A549 (cell line): ENCODE results near the gene C19orf25. TPM values are rescaled to one million over a fixed set of nuclear protein-coding genes. Genes with fewer than 3 reads are reported as not detected.

ENCODE experiments used
- ATAC-seq, 2 experiments: fragments of 200-7000 bp in 1 of 2; fragments of >200 bp in 1 of 2; cut with Nextera tagmentation in 1 of 2; cut with Tn5 transposase in 1 of 2; 3 replicates each; pipeline versions ENCODE4 v1.8.0 to v1.9.1; 2018 to 2020; ENCODE audit warnings: mild to moderate bottlenecking in 1 of 2, moderate library complexity in 1 of 2
- CTCF ChIA-PET: fragments of 300-600 bp; sonication (Branson Sonifier 250); formaldehyde crosslinking; extraction: SDS; loops from one replicate; lab custom pipeline; 2021; ENCODE audit warnings: antibody characterized with exemption, inconsistent platforms; lab: Yijun Ruan, JAX
- POLR2A ChIA-PET: fragments of 350-600 bp; formaldehyde crosslinking; extraction: SDS; loops from one replicate; lab custom pipeline; 2021; ENCODE audit warnings: antibody characterized with exemption, inconsistent platforms; lab: Yijun Ruan, JAX
- DNase-seq, 2 experiments: peaks; one replicate each; pipeline versions ENCODE4 v3.0.0 to v3.0.0-alpha.2; 2011 to 2016; ENCODE audit warnings: low read depth in 1 of 2, low spot score in 1 of 2
- FAIRE-seq: peaks from 2 replicates; lab custom pipeline; 2011; peaks lifted over from hg19 to GRCh38; lab: Jason Lieb, UNC
- H3K27ac ChIP-seq, 2 experiments: fragments of >200 bp; sonication (Bioruptor Twin); formaldehyde crosslinking; 3 replicates each; pipeline ENCODE4 v1.5.1; 2016 to 2017
- H3K4me1 ChIP-seq: fragments of >200 bp; sonication (Bioruptor Twin); formaldehyde crosslinking; 3 replicates; pipeline ENCODE4 v1.6.1; 2016
- H3K4me2 ChIP-seq: fragments of >200 bp; sonication (Bioruptor Twin); formaldehyde crosslinking; 3 replicates; pipeline ENCODE4 v1.6.1; 2016
- H3K4me3 ChIP-seq: fragments of >200 bp; sonication (Bioruptor Twin); formaldehyde crosslinking; 3 replicates; pipeline ENCODE4 v1.5.1; 2016
- H3K9me3 ChIP-seq: fragments of >200 bp; sonication (Bioruptor Twin); formaldehyde crosslinking; 3 replicates; pipeline ENCODE4 v1.6.1; 2016
- BCL3 ChIP-seq: fragments of >200 bp; sonication (Bioruptor Twin); formaldehyde crosslinking; IDR thresholded peaks from 3 replicates; pipeline ENCODE4 v1.6.1; 2016
- CBX2 ChIP-seq: fragments of 200-600 bp; sonication (generic); IDR thresholded peaks from 2 replicates; pipeline ENCODE4 v1.6.1; 2016; ENCODE audit warnings: low read depth, mild to moderate bottlenecking, borderline replicate concordance
- CEBPB ChIP-seq, 2 experiments: fragments of >200 bp in 1 of 2; sonication (Bioruptor Twin) in 1 of 2; formaldehyde crosslinking in 1 of 2; IDR thresholded peaks; 2 replicates each; pipeline ENCODE4 v1.6.1; 2012 to 2016
- CHD2 ChIP-seq: fragments of 150-350 bp; IDR thresholded peaks from 2 replicates; pipeline ENCODE4 v1.6.1; 2014; ENCODE audit warnings: low read length; ENCODE audit not compliant: partially characterized antibody
- E2F6 ChIP-seq: IDR thresholded peaks from 2 replicates; pipeline ENCODE4 v1.6.1; 2012; ENCODE audit warnings: low read depth, borderline replicate concordance
- EP300 ChIP-seq, 2 experiments: fragments of >200 bp; sonication (Bioruptor Twin); formaldehyde crosslinking; IDR thresholded peaks; 2 replicates in 1 of 2; 3 replicates in 1 of 2; pipeline ENCODE4 v1.6.1; 2016 to 2017
- FOSB ChIP-seq: fragments of 250-450 bp; sonication (Bioruptor Pico); IDR thresholded peaks from 2 replicates; pipeline ENCODE4 v1.5.0; 2020; ENCODE audit warnings: mild to moderate bottlenecking, moderate library complexity
- FOSL2 ChIP-seq, 2 experiments: fragments of 450-650 bp in 1 of 2; fragments of >200 bp in 1 of 2; sonication (Bioruptor Twin) in 1 of 2; formaldehyde crosslinking; IDR thresholded peaks; 2 replicates each; pipeline versions ENCODE4 v1.5.0 to v1.6.1; 2016 to 2020; ENCODE audit warnings: mild to moderate bottlenecking in 1 of 2, moderate library complexity in 1 of 2
- GATA3 ChIP-seq: IDR thresholded peaks from 2 replicates; pipeline ENCODE4 v1.6.1; 2012; ENCODE audit warnings: borderline replicate concordance
- HES2 ChIP-seq: fragments of >200 bp; sonication (Bioruptor Twin); formaldehyde crosslinking; IDR thresholded peaks from 2 replicates; pipeline ENCODE4 v1.6.1; 2016
- HOXA7 ChIP-seq: fragments of 250-450 bp; sonication (Bioruptor Pico); IDR thresholded peaks from 2 replicates; pipeline ENCODE4 v1.5.0; 2020; ENCODE audit warnings: mild to moderate bottlenecking, moderate library complexity
- HOXB5 ChIP-seq: fragments of 250-450 bp; sonication (Bioruptor Pico); IDR thresholded peaks from 2 replicates; pipeline ENCODE4 v1.5.0; 2020; ENCODE audit warnings: mild to moderate bottlenecking, moderate library complexity
- JUN ChIP-seq, 2 experiments: fragments of >200 bp; sonication (Bioruptor Twin); formaldehyde crosslinking; IDR thresholded peaks; 2 replicates in 1 of 2; 3 replicates in 1 of 2; pipeline ENCODE4 v1.6.1; 2016 to 2017
- JUNB ChIP-seq: fragments of >200 bp; sonication (Bioruptor Twin); formaldehyde crosslinking; IDR thresholded peaks from 2 replicates; pipeline ENCODE4 v1.6.1; 2016
- KDM1A ChIP-seq: fragments of 200-600 bp; sonication (generic); IDR thresholded peaks from 2 replicates; pipeline ENCODE4 v1.6.1; 2016; ENCODE audit warnings: low read depth, mild to moderate bottlenecking
- MAFK ChIP-seq: fragments of 450-650 bp; IDR thresholded peaks from 2 replicates; pipeline ENCODE4 v1.6.1; 2014; ENCODE audit not compliant: partially characterized antibody
- MAX ChIP-seq: IDR thresholded peaks from 2 replicates; pipeline ENCODE4 v1.6.1; 2012
- MAZ ChIP-seq: fragments of 150-350 bp; IDR thresholded peaks from 2 replicates; pipeline ENCODE4 v1.6.1; 2014; ENCODE audit warnings: antibody characterized with exemption, low read depth, low read length, borderline replicate concordance
- MYC ChIP-seq: IDR thresholded peaks from 2 replicates; pipeline ENCODE4 v1.6.1; 2012; ENCODE audit warnings: mild to moderate bottlenecking, inconsistent platforms, low read length, improper control_type of control experiment, borderline replicate concordance
- POLR2A ChIP-seq: IDR thresholded peaks from 2 replicates; pipeline ENCODE4 v1.6.1; 2012; ENCODE audit warnings: mild to moderate bottlenecking, low read length
- POLR2AphosphoS2 ChIP-seq: conservative IDR thresholded peaks from 2 replicates; pipeline ENCODE4 v1.6.1; 2012; ENCODE audit warnings: low read length, improper control_type of control experiment, inconsistent platforms
- RAD21 ChIP-seq, 2 experiments: fragments of >200 bp in 1 of 2; sonication (Bioruptor Twin) in 1 of 2; formaldehyde crosslinking in 1 of 2; IDR thresholded peaks in 1 of 2; conservative IDR thresholded peaks in 1 of 2; 2 replicates in 1 of 2; 3 replicates in 1 of 2; pipeline ENCODE4 v1.6.1; 2012 to 2018; ENCODE audit warnings: inconsistent platforms in 1 of 2
- RFX5 ChIP-seq: fragments of 450-650 bp; IDR thresholded peaks from 2 replicates; pipeline ENCODE4 v1.7.1; 2014; ENCODE audit warnings: antibody characterized with exemption, mild to moderate bottlenecking, moderate library complexity
- RNF2 ChIP-seq: fragments of 200-600 bp; sonication (generic); IDR thresholded peaks from 2 replicates; pipeline ENCODE4 v1.6.1; 2016; ENCODE audit warnings: low read depth, mild to moderate bottlenecking, antibody characterized with exemption, moderate library complexity, borderline replicate concordance
- SMC3 ChIP-seq: fragments of >200 bp; sonication (Bioruptor Twin); formaldehyde crosslinking; IDR thresholded peaks from 3 replicates; pipeline ENCODE4 v1.6.1; 2018; ENCODE audit warnings: inconsistent platforms
- SREBF2 ChIP-seq: fragments of 450-650 bp; IDR thresholded peaks from 2 replicates; pipeline ENCODE4 v1.6.1; 2014; ENCODE audit warnings: mild to moderate bottlenecking, moderate library complexity
- ZFP36 ChIP-seq: fragments of 450-650 bp; IDR thresholded peaks from 2 replicates; pipeline ENCODE4 v1.6.1; 2014; ENCODE audit warnings: borderline replicate concordance; ENCODE audit not compliant: partially characterized antibody
- ZNF302 ChIP-seq: fragments of 250-450 bp; sonication (Bioruptor Pico); IDR thresholded peaks from 2 replicates; pipeline ENCODE4 v1.9.0; 2021; ENCODE audit warnings: inconsistent platforms, mild to moderate bottlenecking, moderate library complexity
- ZSCAN20 ChIP-seq: fragments of 250-450 bp; sonication (Bioruptor Pico); IDR thresholded peaks from 2 replicates; pipeline ENCODE4 v1.8.0; 2022; ENCODE audit warnings: mild to moderate bottlenecking, moderate library complexity
- WGBS: methylation state at CpG from one replicate; pipeline ENCODE4 v1.1.6; 2017; ENCODE audit errors: missing lambda C conversion rate; 5-methylcytosine and 5-hydroxymethylcytosine counted together
- polyA plus RNA-seq, 4 experiments: library from polyadenylated mRNA; depleted of rRNA in 3 of 4; stranded (reverse); fragments of >200 nt; fragmentation: RNase III in 1 of 4; extraction: RNeasy Plus Mini Kit Qiagen cat#74134 plus additional on column Dnase treatment in 1 of 4; gene quantifications; 2 replicates in 3 of 4; 3 replicates in 1 of 4; pipeline ENCODE4 v1.2.3, GENCODE V29; 2011 to 2017
- TF ChIP-seq, protein P1 (sequence below): IDR thresholded peaks from 2 replicates; pipeline ENCODE4 v1.6.1; 2012
- TF ChIP-seq, protein P2 (sequence below): fragments of 450-650 bp; IDR thresholded peaks from 2 replicates; pipeline ENCODE4 v1.6.1; 2014; ENCODE audit warnings: antibody characterized with exemption
- TF ChIP-seq, protein P3 (sequence below): fragments of 150-350 bp; IDR thresholded peaks from 2 replicates; pipeline ENCODE4 v1.6.1; 2014; ENCODE audit warnings: low read depth, mild to moderate bottlenecking, low read length

Gene C19orf25
- polyA plus RNA-seq, 2 of the 4 experiments (the other 2 are of a cell fraction): 8.2 to 20.7 TPM

- no peak overlapping the region; the same call in 2 of the 3 replicates for H3K4me3 ChIP-seq
- H3K4me1 ChIP-seq: peaks cover 18% of the 10 kb centered on the region; the same call in 2 of the 3 replicates
- 82% methylated on average over 11 of the region's 12 CpGs for WGBS
- TF ChIP-seq POLR2AphosphoS2 (no peak), MAFK (no peak), CHD2 (no peak), ZFP36 (no peak), RFX5 (no peak), FOSL2 (IDR thresholded peaks at IDR 0.05) (no peak), FOSL2 (CRISPR knock-in tag; IDR thresholded peaks at IDR 0.05) (no peak), CEBPB (IDR thresholded peaks at IDR 0.05) (no peak), FOSB (CRISPR knock-in tag) (no peak), HOXB5 (CRISPR knock-in tag) (no peak), SMC3 (no peak)
- TF ChIP-seq, protein P1, sequence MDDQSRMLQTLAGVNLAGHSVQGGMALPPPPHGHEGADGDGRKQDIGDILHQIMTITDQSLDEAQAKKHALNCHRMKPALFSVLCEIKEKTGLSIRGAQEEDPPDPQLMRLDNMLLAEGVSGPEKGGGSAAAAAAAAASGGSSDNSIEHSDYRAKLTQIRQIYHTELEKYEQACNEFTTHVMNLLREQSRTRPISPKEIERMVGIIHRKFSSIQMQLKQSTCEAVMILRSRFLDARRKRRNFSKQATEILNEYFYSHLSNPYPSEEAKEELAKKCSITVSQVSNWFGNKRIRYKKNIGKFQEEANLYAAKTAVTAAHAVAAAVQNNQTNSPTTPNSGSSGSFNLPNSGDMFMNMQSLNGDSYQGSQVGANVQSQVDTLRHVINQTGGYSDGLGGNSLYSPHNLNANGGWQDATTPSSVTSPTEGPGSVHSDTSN: no peak
- ATAC-seq: no peak
- no peaks in the 10 kb centered on the region for H3K9me3 ChIP-seq
- DNase-seq: no peak
- CTCF ChIA-PET: interaction anchor here (1.0 to 1.2 kb wide), 2 partner anchors 11 to 16 kb away, joined by 4 to 5 read pairs; no protein-coding TSS in a partner anchor
- no peak overlapping the region for H3K27ac ChIP-seq
- POLR2A ChIA-PET: no interaction called here
- H3K4me2 ChIP-seq: peak overlapping the region; percentile 77
- FAIRE-seq: no peak
These were observed 12.8 kb upstream of the C19orf25 start for GRCh38 chr19:1491849-1492170.

GRCh38 chr19:1491114-1491848, 12.3 kb upstream of the C19orf25 start, which contains the start of gene REEP6:
TSS of gene REEP6 (plus strand) at chr19:1491181. CDS start at chr19:1491270, 89 bp downstream.
- H3K4me3 ChIP-seq: peak within 1 kb of the TSS; percentile 48
- DNase-seq: no peak
- H3K9me3 ChIP-seq: no peaks in the 10 kb centered on the region
- no peak for FAIRE-seq
- 25% methylated on average over 23 of the region's 73 CpGs for WGBS
- POLR2A ChIA-PET: interaction anchor here (0.6 to 1.1 kb wide), 5 partner anchors 16 to 216 kb away, joined by 3 to 4 read pairs (median 4); partner anchors contain the start of gene FAM174C
- CTCF ChIA-PET: interaction anchor here (0.9 to 1.8 kb wide), 4 partner anchors 12 to 18 kb away, joined by 3 to 6 read pairs (median 4); no protein-coding TSS in a partner anchor
- H3K4me1 ChIP-seq: peaks cover 18% of the 10 kb centered on the region; the same call in 2 of the 3 replicates
- ATAC-seq: no peak; a peak in 1 of 6 replicates
- peak within 1 kb of the TSS; percentile 76 to 96 for H3K27ac ChIP-seq
- H3K4me2 ChIP-seq: peak within 1 kb of the TSS; percentile 83
- peak; percentile 45; the same call in 1 of the 2 replicates for TF ChIP-seq MAX
- no peak for TF ChIP-seq RAD21 (conservative IDR thresholded peaks at IDR 0.05 in 1 of 2, IDR thresholded peaks at IDR 0.05 in 1 of 2)
- no peak for TF ChIP-seq KDM1A
- no peak for TF ChIP-seq JUNB
- 0 out of 2 replicates have a peak, but pooled peaks have one; percentile 45 for TF ChIP-seq RNF2
- no peak for TF ChIP-seq FOSL2 (IDR thresholded peaks at IDR 0.05)
- TF ChIP-seq FOSL2 (CRISPR knock-in tag; IDR thresholded peaks at IDR 0.05): no peak
- TF ChIP-seq GATA3: no peak
- no peak for TF ChIP-seq HES2
- TF ChIP-seq, protein P2, sequence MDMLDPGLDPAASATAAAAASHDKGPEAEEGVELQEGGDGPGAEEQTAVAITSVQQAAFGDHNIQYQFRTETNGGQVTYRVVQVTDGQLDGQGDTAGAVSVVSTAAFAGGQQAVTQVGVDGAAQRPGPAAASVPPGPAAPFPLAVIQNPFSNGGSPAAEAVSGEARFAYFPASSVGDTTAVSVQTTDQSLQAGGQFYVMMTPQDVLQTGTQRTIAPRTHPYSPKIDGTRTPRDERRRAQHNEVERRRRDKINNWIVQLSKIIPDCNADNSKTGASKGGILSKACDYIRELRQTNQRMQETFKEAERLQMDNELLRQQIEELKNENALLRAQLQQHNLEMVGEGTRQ: no peak
- 0 out of 2 replicates have a peak, but pooled peaks have one; percentile 37 for TF ChIP-seq E2F6
- no peak for TF ChIP-seq SREBF2
- no peak for TF ChIP-seq BCL3
- no peak for TF ChIP-seq HOXA7 (CRISPR knock-in tag)
- TF ChIP-seq POLR2A: peak; percentile 47; the same call in 1 of the 2 replicates
- TF ChIP-seq CBX2: no peak
- TF ChIP-seq EP300 (IDR thresholded peaks at IDR 0.05): no peak
- TF ChIP-seq, protein P3, sequence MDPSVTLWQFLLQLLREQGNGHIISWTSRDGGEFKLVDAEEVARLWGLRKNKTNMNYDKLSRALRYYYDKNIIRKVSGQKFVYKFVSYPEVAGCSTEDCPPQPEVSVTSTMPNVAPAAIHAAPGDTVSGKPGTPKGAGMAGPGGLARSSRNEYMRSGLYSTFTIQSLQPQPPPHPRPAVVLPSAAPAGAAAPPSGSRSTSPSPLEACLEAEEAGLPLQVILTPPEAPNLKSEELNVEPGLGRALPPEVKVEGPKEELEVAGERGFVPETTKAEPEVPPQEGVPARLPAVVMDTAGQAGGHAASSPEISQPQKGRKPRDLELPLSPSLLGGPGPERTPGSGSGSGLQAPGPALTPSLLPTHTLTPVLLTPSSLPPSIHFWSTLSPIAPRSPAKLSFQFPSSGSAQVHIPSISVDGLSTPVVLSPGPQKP: no peak
- no peak for TF ChIP-seq ZNF302
- no peak for TF ChIP-seq MAZ
- TF ChIP-seq HOXB5 (CRISPR knock-in tag): no peak
- no peak for TF ChIP-seq MYC
- no peak for TF ChIP-seq JUN (IDR thresholded peaks at IDR 0.05)
- no peak for TF ChIP-seq ZSCAN20 (CRISPR knock-in tag)
- TF ChIP-seq POLR2AphosphoS2: no peak
